Ovary (tissue), 3 donors: ENCODE measurements around the gene SIGLEC1.

Experiments
- POLR2A ChIP-seq: fragments of 450-650 bp; IDR thresholded peaks from one replicate; pipeline ENCODE4 v1.6.1; 2017; ENCODE audit warnings: antibody characterized with exemption, mild to moderate bottlenecking, moderate library complexity
- TF ChIP-seq, protein P1 (sequence below), 3 donors: fragments of 450-650 bp in 2 of 3; fragments of 200-600 bp in 1 of 3; IDR thresholded peaks; one replicate each; pipeline versions ENCODE4 v1.5.1 to v1.8.0; 2016 to 2022; ENCODE audit warnings: antibody characterized with exemption in 3 of 3, mild to moderate bottlenecking in 1 of 3
- donor health status: DM: no; HTN: no; CAD: no.

GRCh38 chr20:3692706-3693294 is 19.6 kb downstream of the SIGLEC1 start:
- TF ChIP-seq, protein P1, sequence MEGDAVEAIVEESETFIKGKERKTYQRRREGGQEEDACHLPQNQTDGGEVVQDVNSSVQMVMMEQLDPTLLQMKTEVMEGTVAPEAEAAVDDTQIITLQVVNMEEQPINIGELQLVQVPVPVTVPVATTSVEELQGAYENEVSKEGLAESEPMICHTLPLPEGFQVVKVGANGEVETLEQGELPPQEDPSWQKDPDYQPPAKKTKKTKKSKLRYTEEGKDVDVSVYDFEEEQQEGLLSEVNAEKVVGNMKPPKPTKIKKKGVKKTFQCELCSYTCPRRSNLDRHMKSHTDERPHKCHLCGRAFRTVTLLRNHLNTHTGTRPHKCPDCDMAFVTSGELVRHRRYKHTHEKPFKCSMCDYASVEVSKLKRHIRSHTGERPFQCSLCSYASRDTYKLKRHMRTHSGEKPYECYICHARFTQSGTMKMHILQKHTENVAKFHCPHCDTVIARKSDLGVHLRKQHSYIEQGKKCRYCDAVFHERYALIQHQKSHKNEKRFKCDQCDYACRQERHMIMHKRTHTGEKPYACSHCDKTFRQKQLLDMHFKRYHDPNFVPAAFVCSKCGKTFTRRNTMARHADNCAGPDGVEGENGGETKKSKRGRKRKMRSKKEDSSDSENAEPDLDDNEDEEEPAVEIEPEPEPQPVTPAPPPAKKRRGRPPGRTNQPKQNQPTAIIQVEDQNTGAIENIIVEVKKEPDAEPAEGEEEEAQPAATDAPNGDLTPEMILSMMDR (IDR thresholded peaks at IDR 0.05) = no peak
- no peak for TF ChIP-seq POLR2A
